ENCODE measurements around the gene PCDH9.

DNA sequence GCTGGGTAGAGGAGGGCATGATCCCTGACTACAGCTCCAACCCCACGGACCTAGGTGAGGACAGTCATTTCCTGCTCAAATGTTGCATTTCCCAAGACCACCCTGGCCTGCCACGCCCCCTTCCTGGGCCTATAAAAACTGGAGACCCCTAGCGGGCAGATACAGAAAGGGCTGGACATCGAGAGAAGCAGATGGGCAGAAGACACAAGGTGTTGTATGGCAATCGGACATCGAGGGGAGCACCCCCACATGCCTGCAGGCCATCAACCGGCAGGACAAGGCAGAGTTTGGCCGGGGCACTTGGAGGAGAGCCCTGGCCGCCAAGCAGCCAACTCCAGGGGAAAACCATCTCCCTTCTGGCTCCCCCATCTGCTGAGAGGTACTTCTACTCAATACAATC lies 746.4 kb downstream of the PCDH9 start:
- TF ChIP-seq, protein P1, sequence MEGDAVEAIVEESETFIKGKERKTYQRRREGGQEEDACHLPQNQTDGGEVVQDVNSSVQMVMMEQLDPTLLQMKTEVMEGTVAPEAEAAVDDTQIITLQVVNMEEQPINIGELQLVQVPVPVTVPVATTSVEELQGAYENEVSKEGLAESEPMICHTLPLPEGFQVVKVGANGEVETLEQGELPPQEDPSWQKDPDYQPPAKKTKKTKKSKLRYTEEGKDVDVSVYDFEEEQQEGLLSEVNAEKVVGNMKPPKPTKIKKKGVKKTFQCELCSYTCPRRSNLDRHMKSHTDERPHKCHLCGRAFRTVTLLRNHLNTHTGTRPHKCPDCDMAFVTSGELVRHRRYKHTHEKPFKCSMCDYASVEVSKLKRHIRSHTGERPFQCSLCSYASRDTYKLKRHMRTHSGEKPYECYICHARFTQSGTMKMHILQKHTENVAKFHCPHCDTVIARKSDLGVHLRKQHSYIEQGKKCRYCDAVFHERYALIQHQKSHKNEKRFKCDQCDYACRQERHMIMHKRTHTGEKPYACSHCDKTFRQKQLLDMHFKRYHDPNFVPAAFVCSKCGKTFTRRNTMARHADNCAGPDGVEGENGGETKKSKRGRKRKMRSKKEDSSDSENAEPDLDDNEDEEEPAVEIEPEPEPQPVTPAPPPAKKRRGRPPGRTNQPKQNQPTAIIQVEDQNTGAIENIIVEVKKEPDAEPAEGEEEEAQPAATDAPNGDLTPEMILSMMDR (IDR thresholded peaks at IDR 0.05; ENCODE audit: insufficient read depth, low read length): no peak
- no peak for TF ChIP-seq POLR2AphosphoS5 (IDR thresholded peaks at IDR 0.05; ENCODE audit: low read depth)
- TF ChIP-seq GABPA (IDR thresholded peaks at IDR 0.05; ENCODE audit: low read depth): no peak
